ENCODE results near the gene DCAF4.

- TF ChIP-seq CTCF (IDR thresholded peaks at IDR 0.05) = no peak
- no peak for TF ChIP-seq POLR2A (IDR thresholded peaks at IDR 0.05)
- TF ChIP-seq POLR2AphosphoS5 (IDR thresholded peaks at IDR 0.05) = no peak
Observed at GRCh38 chr14:72884386-72884785, 41.9 kb upstream of the DCAF4 start.
